Gastroesophageal sphincter (tissue), 3 donors: ENCODE measurements around the gene DMBT1.

Source experiments
- CTCF ChIP-seq, 4 experiments: fragments of 200-600 bp in 2 of 4; fragments of 450-650 bp in 2 of 4; sonication (generic) in 1 of 4; IDR thresholded peaks; one replicate each; pipeline ENCODE4 v1.5.1; 2017 to 2019; ENCODE audit warnings: antibody characterized with exemption in 4 of 4, mild to moderate bottlenecking in 2 of 4, moderate library complexity in 2 of 4
- POLR2A ChIP-seq, 2 donors: fragments of 450-650 bp; IDR thresholded peaks; one replicate each; pipeline ENCODE4 v1.6.1; 2017; ENCODE audit warnings: antibody characterized with exemption in 2 of 2, mild to moderate bottlenecking in 2 of 2, moderate library complexity in 1 of 2

GRCh38 chr10:122662231-122662630, 101.7 kb downstream of the DMBT1 start:
- TF ChIP-seq CTCF (IDR thresholded peaks at IDR 0.05) (no peak), POLR2A (IDR thresholded peaks at IDR 0.05) (no peak)
